GM18907 (cell line): ENCODE measurements around the gene OAS1.
A peak's percentile ranks its signal among the peaks of the same experiment; 100 is the strongest.

Experiments
- ATAC-seq: cut with Tn5 transposase; IDR thresholded peaks from one replicate; pipeline ENCODE4 v1.9.1; 2021; ENCODE audit warnings: mild to moderate bottlenecking, moderate library complexity; ENCODE audit not compliant: unreplicated experiment

Gene OAS1

DNA sequence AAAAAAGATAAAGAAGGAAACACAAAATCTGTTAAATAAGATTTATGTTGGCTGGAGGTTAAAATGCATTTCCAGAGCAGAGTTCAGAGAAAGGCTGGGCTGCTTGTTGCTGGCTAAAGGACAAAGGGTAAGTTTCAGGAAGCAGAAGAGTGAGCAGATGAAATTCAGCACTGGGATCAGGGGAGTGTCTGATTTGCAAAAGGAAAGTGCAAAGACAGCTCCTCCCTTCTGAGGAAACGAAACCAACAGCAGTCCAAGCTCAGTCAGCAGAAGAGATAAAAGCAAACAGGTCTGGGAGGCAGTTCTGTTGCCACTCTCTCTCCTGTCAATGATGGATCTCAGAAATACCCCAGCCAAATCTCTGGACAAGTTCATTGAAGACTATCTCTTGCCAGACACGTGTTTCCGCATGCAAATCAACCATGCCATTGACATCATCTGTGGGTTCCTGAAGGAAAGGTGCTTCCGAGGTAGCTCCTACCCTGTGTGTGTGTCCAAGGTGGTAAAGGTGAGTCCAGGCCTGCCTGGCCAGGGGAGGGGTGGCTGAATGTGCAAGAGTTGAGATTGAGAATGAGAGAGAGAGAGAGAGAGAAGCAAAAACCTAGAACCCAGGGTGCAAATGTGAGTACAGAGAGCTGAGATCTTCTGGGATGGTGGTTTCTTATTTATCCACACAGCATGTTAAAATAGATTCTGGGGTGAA, at the start of gene OAS1:
Gene OAS1 (plus strand): TSS at position 251 of the 703 bp plus-strand sequence. CDS start 78 bp downstream, at position 329.
- ATAC-seq, result peak; percentile 78

DNA sequence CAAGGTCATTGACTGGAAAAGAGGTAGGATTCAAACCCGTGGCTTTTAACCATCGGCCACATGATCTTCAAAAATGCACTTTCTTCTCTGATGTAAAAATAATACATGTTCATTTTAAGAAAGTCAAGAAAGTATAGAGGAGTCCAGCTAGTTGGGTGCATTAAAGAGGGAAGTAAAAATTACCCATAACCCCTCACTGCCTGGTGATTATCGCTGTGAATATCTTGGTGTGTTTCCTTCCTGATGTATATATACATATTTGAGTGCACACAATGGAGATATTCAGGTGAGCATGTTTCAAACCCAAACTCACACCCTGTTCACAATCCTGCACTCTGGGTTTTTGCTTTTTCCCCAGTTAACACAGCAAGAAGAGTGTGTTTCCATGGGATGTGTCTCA, 47.5 kb upstream of the OAS1 start:
- ATAC-seq, result no peak

DNA sequence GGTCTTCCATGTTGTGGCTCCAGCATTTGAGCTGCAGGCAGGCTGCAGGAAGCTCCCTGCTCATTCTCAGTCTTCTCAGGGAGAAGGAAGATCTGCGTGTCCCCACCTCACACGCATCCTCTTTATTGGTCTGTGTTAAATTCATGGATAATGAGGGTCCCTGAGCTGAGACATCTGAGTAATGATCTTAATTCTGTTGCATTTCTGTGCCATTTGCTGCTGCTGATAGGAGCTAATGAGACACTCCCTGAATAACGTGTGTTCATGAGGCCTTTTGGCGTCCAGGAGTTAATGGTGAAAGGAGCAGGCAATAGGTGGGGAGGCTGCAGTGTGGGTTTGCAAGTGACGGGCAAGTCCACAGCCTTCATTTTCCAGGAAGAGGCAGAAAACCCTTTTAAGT, 46.6 kb upstream of the OAS1 start:
- no peak for ATAC-seq

- ATAC-seq, result no peak
Observed at GRCh38 chr12:112861284-112861683, 45.5 kb upstream of the OAS1 start.

- no peak for ATAC-seq
Observed at GRCh38 chr12:112862636-112863290, 44.0 kb upstream of the OAS1 start.

DNA sequence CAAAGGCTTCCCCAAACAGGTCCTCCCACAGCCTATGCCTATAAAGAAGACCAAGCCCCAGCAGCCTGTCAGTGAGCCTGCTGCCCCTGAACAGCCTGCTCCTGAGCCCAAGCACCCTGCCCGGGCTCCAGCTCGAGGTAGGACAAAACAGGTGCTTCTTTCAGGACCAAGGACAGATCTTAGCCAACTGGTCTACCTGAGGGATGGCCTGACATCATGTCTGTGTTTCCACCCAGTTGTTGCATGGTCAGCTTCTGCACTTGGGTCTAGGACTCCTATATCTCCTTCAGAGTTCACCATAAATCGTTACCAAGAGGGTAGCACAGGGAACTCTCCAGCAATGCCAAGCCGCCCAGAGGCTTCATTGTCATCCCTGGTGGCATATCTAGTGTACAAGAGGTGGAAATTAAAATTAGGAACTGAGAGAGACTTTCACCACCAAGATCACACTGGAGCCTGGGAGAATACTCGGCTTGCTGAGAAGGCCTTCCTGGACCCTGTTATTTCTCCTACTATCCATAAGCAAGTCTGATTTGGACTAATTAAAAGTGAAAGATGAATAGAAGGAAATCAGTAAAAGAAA, 38.2 kb upstream of the OAS1 start:
- ATAC-seq, result no peak

GRCh38 chr12:112869091-112869490, 37.7 kb upstream of the OAS1 start:
- no peak for ATAC-seq

DNA sequence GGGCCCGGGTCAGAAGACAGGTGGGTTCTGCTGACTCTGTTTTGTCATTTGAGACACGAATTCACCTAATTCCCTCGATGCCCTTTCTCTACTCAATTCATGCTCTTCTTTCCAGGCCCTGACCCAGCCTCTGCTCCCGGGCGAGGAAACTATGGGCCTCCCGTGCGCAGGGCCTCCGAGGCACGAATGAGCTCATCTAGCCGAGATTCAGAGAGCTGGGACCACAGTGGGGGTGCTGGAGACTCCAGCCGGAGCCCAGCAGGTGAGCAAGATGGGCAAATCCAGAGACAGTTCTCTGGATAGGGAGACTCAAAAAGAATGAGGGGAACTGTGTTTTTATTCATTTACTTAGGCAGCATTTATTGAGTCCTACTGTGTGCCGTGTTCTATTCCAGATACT, 37.0 kb upstream of the OAS1 start:
- ATAC-seq, result no peak

DNA sequence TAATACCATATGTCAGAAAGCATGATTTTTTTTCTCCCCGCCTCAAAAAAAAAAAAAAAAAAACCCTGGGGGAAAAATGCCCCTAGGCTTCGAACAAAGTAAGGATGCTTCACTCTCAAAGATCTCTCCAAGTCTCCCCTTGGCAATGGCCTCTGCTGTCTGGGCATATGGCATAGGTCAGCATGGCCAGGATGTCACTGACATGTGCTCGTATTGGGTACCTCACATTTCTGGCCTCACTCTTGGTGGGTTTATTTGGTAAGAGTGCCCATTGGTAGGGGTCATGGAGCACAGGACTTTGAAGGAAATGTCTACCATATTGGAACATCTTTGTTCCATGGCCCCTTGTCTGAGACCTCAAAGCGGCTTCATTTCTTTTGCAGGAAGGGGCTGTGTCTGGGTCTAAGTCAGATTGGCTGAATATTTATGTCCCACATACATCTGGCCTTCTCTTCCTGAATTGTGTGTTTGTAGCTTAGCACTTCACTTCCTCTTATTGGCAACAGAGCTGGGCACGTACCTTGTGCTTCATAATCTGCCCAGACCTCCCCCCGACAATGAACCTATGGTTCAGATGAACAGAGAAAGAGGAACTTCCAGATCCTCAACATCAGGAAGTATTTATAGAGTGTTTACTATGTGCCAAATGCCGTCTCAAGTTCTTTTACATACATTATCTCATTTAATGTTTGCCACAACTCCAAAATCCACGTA, 36.3 kb upstream of the OAS1 start:
- no peak for ATAC-seq

DNA sequence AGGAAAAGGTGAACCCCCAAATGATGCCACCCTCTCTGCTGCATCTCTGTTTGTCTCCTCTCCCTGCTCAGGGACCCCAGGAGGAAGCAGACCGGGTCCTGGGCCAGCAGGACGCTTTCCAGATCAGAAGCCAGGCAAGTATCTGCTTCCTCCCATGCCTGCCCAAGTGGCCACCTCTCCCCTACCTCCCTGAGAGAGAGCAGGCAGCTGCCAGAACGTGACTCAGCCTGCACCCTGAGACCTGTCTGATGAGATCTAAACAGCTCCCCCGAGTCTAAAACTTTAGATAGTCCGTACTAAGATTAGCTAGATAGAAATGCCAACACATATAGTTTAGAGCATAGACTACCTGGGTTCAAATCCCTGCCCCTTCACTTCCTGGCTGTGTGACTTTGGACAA, 31.2 kb upstream of the OAS1 start:
- ATAC-seq, result no peak

GRCh38 chr12:112876506-112876905, 30.3 kb upstream of the OAS1 start:
- ATAC-seq, result no peak

DNA sequence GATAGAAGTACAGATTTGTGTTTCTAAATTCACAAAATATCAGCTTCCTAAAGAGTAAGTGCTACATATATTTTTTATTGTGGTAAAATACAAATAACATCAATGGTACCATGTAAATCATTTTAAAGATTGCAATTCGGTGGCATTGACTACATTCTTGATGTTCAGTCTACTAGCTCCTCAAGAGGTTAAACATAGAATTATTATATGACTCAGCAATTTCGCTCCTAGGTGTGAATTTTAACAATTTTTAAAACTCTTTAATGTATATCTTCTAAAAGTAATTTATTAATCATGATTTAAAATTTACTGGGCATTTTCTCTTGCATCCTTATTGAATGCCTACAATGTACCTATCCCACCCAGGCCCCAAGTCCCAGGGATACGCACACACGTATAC, 29.8 kb upstream of the OAS1 start:
- ATAC-seq, result no peak

- ATAC-seq, result no peak
Observed at GRCh38 chr12:112878488-112878887, 28.3 kb upstream of the OAS1 start.

DNA sequence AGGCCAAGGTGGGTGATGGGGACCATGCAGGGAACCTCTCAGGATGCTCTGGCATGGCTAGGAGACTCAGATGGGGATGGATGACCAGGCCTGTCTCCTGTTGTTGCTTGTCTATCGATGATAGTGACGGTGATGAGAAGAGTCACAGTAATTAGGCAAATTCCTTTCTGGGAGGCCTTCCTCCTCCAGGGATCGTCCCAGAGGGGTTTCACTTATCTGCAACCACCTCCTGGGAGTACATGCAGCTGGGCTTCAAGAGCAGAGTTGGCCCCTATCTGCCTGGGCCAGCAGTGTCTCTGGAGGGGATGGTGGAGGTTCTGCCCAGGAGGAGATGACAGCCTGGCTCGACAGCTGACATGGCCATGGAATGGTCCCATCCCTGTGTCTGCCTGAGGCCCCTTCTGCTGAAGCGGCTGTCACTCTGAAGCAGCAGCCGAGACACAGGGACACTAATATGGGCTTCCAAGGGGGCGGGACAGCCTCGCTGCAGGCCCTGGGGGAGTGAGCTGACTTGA, 27.5 kb upstream of the OAS1 start:
- ATAC-seq, result no peak

DNA sequence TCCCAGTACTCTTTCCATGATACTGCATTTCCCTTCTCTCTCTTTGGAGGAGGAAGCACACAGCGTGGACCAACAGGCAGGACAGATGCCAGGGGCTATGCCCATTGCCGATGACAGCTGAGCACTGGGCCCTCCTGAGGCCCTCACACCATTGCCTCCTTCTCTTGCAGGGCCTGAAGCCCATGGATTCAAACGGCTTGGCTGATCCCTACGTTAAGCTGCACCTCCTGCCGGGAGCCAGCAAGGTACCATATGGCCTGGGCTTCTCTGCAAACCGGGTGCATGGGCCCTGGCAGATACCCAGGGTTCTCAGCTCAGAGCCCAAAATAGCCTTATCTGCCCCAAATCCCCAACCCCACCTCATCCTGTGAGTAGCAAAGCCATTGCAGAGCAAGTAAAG, 25.2 kb upstream of the OAS1 start:
- no peak for ATAC-seq

- no peak for ATAC-seq
Observed at GRCh38 chr12:112885236-112885635, 21.5 kb upstream of the OAS1 start.

DNA sequence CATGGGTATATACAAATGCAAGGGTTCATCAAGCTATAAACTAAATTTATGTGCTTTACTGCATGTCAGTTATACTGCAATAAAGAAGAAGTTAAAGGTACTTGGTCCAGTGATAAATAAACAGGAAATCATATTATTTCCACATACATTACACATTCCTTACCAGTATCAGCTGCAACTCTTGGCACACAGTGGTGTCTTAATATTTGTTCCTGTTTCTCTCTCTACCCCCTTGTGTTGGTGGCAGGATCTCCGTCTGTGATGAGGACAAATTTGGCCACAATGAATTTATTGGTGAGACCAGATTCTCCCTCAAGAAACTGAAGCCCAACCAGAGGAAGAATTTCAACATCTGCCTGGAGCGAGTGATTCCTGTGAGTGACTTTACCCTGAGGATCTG, 19.2 kb upstream of the OAS1 start:
- ATAC-seq, result no peak

DNA sequence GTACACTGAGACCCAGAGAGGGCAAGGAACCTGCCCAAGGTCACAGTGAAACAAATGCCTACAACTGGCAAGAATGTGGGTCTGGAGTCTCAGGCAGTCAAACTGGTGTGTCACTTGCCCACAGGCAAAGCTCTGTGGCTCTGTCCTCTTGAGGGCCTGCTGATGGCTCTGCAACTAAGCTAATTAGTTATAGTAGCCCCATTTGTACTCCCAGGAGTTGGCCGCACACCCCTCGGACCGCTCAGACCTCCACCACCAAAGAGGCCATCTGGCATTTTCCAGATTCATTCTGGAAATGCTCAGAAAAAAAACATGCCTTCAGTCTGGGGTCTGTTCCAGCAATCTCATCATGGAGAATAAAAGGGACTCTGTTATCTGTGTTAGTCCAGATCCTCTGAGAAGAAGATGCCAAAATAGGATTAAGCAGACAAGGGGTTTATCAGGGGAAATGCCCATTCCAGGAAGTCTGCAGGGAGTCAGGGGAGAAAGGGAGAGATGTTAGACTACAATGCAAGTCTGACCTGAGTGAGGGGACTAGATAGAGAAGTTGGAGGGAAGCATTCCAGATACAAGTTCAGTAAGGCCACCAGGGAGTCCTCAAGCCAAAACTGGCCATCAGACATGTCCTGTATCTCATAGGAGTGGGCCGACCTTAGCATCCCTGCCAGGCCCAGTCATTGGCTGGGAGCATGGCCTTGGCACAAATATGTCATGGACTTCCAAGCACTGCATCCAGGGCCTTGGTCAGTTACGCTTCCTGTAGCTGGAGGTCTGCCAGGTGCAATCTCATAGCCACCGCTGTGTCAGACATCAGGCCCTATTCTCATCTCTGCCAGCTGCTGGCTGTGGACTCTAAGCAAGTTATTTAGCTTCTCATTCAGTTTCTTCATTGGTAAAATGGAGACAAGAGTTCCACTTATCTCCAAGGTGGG, 15.4 kb upstream of the OAS1 start:
- no peak for ATAC-seq

GRCh38 chr12:112892856-112893255, 13.9 kb upstream of the OAS1 start:
- no peak for ATAC-seq

DNA sequence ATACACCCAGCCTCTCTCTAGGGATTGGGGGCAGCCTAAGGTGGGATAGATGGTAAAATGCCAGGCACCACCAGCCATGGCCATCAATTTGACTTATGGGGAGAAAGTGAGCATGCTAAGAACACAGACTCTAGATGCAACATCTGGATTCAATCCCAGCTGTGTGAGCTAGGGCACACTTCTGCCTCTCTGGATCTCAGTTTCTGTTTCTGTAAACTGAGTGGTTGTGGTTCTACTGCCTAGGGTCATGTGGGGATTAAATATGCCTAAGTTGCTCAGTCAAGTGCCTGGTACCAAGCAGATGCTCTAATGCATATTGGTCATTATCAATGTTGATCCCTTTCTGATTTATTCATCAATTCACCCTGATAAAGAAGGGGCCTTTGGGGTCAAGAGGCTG, 12.6 kb upstream of the OAS1 start:
- no peak for ATAC-seq
